ENCODE data around the gene KCNG3.

Gene KCNG3

DNA sequence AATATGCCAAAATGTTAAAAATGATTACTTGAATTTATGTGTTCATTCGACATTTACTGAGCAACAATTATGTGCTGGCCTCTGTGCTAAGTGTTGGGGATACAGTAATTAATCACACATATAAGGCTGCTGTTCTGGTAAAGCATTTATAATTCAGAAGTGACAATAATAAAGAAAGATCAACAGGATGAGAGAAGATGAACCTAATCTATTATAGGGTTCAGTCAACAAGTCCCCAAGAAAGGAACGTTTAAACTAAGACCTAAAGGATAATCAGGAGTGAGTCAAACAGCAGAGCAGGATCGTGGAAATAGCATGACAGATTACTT lies 72.7 kb downstream of the KCNG3 start:
- no peak overlapping the region for H3K4me3 ChIP-seq (ENCODE audit: control insufficient read depth, low read depth, low read length)
- peak; percentile 32 for DNase-seq (ENCODE audit: low read depth)
- TF ChIP-seq, protein P1, sequence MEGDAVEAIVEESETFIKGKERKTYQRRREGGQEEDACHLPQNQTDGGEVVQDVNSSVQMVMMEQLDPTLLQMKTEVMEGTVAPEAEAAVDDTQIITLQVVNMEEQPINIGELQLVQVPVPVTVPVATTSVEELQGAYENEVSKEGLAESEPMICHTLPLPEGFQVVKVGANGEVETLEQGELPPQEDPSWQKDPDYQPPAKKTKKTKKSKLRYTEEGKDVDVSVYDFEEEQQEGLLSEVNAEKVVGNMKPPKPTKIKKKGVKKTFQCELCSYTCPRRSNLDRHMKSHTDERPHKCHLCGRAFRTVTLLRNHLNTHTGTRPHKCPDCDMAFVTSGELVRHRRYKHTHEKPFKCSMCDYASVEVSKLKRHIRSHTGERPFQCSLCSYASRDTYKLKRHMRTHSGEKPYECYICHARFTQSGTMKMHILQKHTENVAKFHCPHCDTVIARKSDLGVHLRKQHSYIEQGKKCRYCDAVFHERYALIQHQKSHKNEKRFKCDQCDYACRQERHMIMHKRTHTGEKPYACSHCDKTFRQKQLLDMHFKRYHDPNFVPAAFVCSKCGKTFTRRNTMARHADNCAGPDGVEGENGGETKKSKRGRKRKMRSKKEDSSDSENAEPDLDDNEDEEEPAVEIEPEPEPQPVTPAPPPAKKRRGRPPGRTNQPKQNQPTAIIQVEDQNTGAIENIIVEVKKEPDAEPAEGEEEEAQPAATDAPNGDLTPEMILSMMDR (conservative IDR thresholded peaks at IDR 0.05; ENCODE audit: control insufficient read depth, insufficient read depth, low read depth, low read length) = no peak

DNA sequence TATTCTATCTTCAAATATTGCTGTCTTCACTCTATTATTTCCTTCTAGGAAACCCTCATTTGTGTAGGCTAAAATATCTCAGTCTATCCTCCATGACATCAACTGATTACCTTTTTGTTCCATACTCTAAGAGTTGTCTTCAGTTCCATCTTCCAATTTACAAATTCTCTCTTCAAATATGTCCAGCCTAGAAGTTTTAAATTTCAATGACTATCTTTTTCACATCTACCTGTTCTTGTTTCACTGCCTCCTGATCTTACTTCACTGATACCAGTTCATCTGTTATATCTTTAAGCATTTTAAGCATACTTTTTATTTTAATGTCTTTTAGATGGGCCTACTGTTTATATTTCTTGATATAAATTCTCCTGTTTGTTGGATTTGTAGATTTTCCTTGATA lies 79.1 kb downstream of the KCNG3 start:
- DNase-seq (ENCODE audit: low read depth) = no peak
- TF ChIP-seq, protein P1 (conservative IDR thresholded peaks at IDR 0.05; ENCODE audit: control insufficient read depth, insufficient read depth, low read depth, low read length) = no peak
- H3K4me3 ChIP-seq (ENCODE audit: control insufficient read depth, low read depth, low read length) = no peak overlapping the region

DNA sequence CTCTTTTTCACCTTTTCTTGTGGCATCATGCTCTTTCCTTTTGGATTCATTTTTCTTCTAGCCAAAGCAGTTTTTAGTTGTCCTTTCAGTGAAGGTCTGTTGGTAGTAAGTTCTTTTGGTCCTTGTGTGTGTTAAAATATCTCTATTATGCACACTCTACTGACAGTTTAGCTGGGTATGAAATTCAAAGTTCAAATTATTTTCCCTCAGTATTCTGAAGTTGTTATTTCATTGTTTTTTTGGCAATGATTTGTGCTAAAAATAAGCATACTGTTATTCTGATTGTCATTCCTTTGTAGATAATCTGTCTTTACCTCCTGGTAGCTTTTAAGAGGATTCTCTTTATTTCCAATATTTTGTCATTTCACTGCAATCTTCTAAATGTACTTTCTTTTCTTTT lies 79.6 kb downstream of the KCNG3 start:
- DNase-seq (ENCODE audit: low read depth) = no peak

DNA sequence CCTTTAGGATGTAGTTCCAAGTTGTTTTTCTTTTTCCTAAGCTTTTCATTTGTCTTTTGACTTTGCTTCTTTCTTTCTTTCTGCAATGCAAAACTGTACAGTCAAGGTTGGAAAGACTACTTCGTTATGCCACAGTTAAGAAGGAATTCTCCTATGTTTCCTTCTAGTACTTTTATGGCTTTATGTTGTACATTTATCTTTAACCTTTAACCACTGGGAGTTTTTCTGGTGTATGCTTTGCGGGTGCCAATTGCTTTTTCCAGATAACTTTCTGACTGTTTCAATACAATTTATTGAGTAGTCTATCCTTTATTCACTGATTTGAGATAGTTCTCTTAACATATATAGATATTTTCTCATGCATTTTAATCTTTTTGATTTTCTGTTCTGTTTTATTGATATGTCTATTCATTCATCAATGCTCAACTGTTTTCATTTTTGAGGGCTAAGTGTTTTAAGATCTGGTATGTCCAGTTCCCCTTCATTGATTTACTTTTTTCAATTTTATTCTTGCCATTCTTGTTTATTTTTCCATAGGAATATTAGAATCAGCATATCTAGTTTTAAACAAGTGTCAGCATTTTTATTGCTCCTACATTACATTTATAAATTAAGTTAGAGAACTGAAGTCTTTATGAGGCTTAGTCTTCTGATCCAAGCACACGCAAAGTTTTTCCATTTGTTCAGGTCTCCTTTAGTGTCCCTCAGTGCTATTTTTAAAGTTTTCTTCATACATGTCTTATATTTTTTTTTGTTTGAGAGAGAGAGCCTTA lies 82.9 kb downstream of the KCNG3 start:
- DNase-seq (ENCODE audit: low read depth) = no peak
- no peak overlapping the region for H3K4me3 ChIP-seq (ENCODE audit: control insufficient read depth, low read depth, low read length)
- TF ChIP-seq, protein P1 (conservative IDR thresholded peaks at IDR 0.05; ENCODE audit: control insufficient read depth, insufficient read depth, low read depth, low read length) = no peak

More for the DNA sequence above, 79.6 kb downstream of the KCNG3 start:
- no peak overlapping the region for H3K4me3 ChIP-seq (ENCODE audit: control insufficient read depth, low read depth, low read length)
- TF ChIP-seq, protein P1 (conservative IDR thresholded peaks at IDR 0.05; ENCODE audit: control insufficient read depth, insufficient read depth, low read depth, low read length) = no peak

DNA sequence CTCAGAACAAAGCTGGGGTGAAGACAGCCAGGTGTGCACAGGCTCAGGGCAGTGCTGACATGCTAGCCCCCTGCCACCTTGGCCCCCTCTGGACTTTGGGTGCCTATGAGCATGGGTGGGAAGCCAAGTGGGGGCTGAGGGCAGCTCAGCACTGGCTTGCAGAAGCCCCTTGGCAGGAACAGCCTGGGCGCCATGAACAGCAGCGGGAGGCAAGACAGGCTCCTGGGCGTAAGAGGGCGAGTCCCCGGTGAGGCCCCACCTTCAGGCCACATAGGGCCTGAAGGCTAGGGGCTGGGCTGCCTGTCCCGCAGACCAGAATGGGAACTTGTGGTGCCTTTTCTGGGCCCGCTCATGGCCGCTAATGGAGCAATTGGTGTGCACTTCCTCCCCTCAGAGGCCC lies 85.8 kb downstream of the KCNG3 start:
- no peak overlapping the region for H3K4me3 ChIP-seq (ENCODE audit: control insufficient read depth, low read depth, low read length)
- TF ChIP-seq, protein P1 (conservative IDR thresholded peaks at IDR 0.05; ENCODE audit: control insufficient read depth, insufficient read depth, low read depth, low read length) = no peak
- no peak for DNase-seq (ENCODE audit: low read depth)

DNA sequence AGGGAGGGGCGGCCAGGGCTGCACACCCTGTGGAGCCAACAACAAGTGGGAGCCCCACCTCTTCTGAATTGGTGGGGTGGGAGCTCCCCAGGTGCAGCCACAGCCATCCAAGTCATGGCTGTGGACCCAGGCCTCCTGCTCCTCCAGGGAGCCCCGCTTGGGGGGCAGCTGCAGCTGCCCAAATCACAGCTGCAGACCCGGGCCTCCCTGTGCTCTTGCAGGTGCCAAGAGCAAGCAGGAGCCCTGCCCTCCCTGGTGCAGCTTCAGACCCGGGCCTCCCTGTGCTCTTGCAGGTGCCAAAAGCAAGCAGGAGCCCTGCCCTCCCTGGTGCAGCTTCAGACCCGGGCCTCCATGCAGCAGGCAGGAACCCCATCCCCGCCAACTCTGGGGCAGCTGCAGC lies 86.3 kb downstream of the KCNG3 start:
- TF ChIP-seq, protein P1 (conservative IDR thresholded peaks at IDR 0.05; ENCODE audit: control insufficient read depth, insufficient read depth, low read depth, low read length) = no peak
- H3K4me3 ChIP-seq (ENCODE audit: control insufficient read depth, low read depth, low read length) = no peak overlapping the region
- no peak for DNase-seq (ENCODE audit: low read depth)

All from fibroblast of mammary gland (primary cell).